HS-5 (cell line): Measurements from ENCODE around the gene ILF2.
"Not testable (repeated sequence)": the region's sequence is repeated elsewhere in the genome, so short reads cannot be mapped to it uniquely, and the experiment has no call there.

Experiments used
- DNase-seq: peaks from one replicate; pipeline ENCODE4 v3.0.0-alpha.2; 2012; ENCODE audit warnings: low read depth

Gene ILF2

GRCh38 chr1:153649137-153649862 is 21.5 kb downstream of the ILF2 start:
- DNase-seq, result no peak

- DNase-seq, result no peak
Observed at GRCh38 chr1:153648000-153648643, 22.7 kb downstream of the ILF2 start.

GRCh38 chr1:153647346-153647714 is 23.5 kb downstream of the ILF2 start:
- DNase-seq, result no peak

GRCh38 chr1:153646672-153647345 is 24.0 kb downstream of the ILF2 start:
- no peak for DNase-seq

- no peak for DNase-seq
Observed at GRCh38 chr1:153643816-153644215, 27.0 kb downstream of the ILF2 start.

GRCh38 chr1:153643100-153643499 is 27.7 kb downstream of the ILF2 start:
- DNase-seq, result no peak

- no peak for DNase-seq
Observed at GRCh38 chr1:153642161-153642560, 28.6 kb downstream of the ILF2 start.

- no peak for DNase-seq
Observed at GRCh38 chr1:153640861-153641260, 29.9 kb downstream of the ILF2 start.

- DNase-seq, result not testable (repeated sequence)
Observed at GRCh38 chr1:153640213-153640612, 30.6 kb downstream of the ILF2 start.

GRCh38 chr1:153639280-153639679 is 31.5 kb downstream of the ILF2 start:
- DNase-seq, result no peak

- DNase-seq, result no peak
Observed at GRCh38 chr1:153638261-153638660, 32.5 kb downstream of the ILF2 start.

GRCh38 chr1:153636312-153636711 is 34.5 kb downstream of the ILF2 start:
- DNase-seq, result no peak

GRCh38 chr1:153635872-153636271 is 34.9 kb downstream of the ILF2 start:
- no peak for DNase-seq

GRCh38 chr1:153633754-153634665 is 36.8 kb downstream of the ILF2 start, which contains the start of gene CHTOP:
CHTOP (plus strand) TSS chr1:153634066; CDS start chr1:153636589, 2,523 bp downstream.
- DNase-seq, result peak; percentile 97

GRCh38 chr1:153633161-153633753 is 37.5 kb downstream of the ILF2 start:
- DNase-seq, result no peak

GRCh38 chr1:153631047-153632022 is 39.5 kb downstream of the ILF2 start:
- no peak for DNase-seq

GRCh38 chr1:153630384-153630783 is 40.4 kb downstream of the ILF2 start:
- DNase-seq, result no peak

- DNase-seq, result no peak
Observed at GRCh38 chr1:153629971-153630370, 40.8 kb downstream of the ILF2 start.

GRCh38 chr1:153629343-153629665 is 41.5 kb downstream of the ILF2 start:
- DNase-seq, result no peak

- DNase-seq, result no peak
Observed at GRCh38 chr1:153628638-153629342, 42.0 kb downstream of the ILF2 start.
